Loucy (cell line): ENCODE measurements around the gene CROCC2.

Experiments
- CTCF ChIP-seq: fragments of 200-600 bp; sonication (generic); conservative IDR thresholded peaks from 2 replicates; pipeline ENCODE4 v1.5.1; 2014; ENCODE audit warnings: mild to moderate bottlenecking, antibody characterized with exemption, low read length
- EZH2phosphoT487 ChIP-seq: fragments of 200-600 bp; IDR thresholded peaks from 2 replicates; pipeline ENCODE4 v1.6.1; 2018; ENCODE audit warnings: antibody characterized with exemption, mild to moderate bottlenecking, moderate library complexity, borderline replicate concordance

- TF ChIP-seq CTCF (no peak), EZH2phosphoT487 (no peak)
Measured at GRCh38 chr2:241014764-241015163, 108.6 kb downstream of the CROCC2 start.
